PC-3 (cell line): ENCODE data around the gene VPS37C. TPM values are rescaled to one million over a fixed set of nuclear protein-coding genes. Genes with fewer than 3 reads are reported as not detected.

Source experiments
- ATAC-seq: fragments of 200-7000 bp; cut with Tn5 transposase; 2 replicates; pipeline ENCODE4 v1.9.1; 2020; ENCODE audit warnings: mild to moderate bottlenecking, moderate library complexity
- BruUV-seq: library from RNA; stranded (reverse); fragments of 400-500 nt; replicated peaks from 2 replicates; lab custom pipeline; 2021; lab: Mats Ljungman, UMichigan
- CTCF ChIA-PET: fragments of 300-600 bp; sonication (Branson Sonifier 250); formaldehyde crosslinking; loops from one replicate; lab custom pipeline; 2022; ENCODE audit warnings: antibody characterized with exemption; lab: Charles Lee
- POLR2A ChIA-PET: fragments of 300-600 bp; sonication (Branson Sonifier 250); formaldehyde crosslinking; loops from one replicate; lab custom pipeline; 2022; ENCODE audit warnings: antibody characterized with exemption; ENCODE audit not compliant: unreplicated experiment; lab: Charles Lee
- DNase-seq: peaks from one replicate; pipeline ENCODE4 v3.0.0-alpha.2; 2015
- H2AFZ ChIP-seq: fragments of 300-600 bp; sonication (generic); 2 replicates; pipeline ENCODE4 v1.6.0; 2016; ENCODE audit warnings: antibody characterized with exemption, low read length
- H3F3A ChIP-seq: fragments of 300-600 bp; sonication (generic); one replicate; pipeline ENCODE4 v1.6.0; 2017; ENCODE audit warnings: antibody characterized with exemption, low read length, control low read depth, mild to moderate bottlenecking; ENCODE audit not compliant: unreplicated experiment
- H3K27ac ChIP-seq: fragments of 300-600 bp; sonication (generic); 2 replicates; pipeline ENCODE4 v1.5.1; 2016; ENCODE audit warnings: mild to moderate bottlenecking, low read length
- H3K27me3 ChIP-seq: fragments of 300-600 bp; sonication (generic); 2 replicates; pipeline ENCODE4 v1.6.1; 2016; ENCODE audit warnings: low read length, mixed read lengths
- H3K36me3 ChIP-seq: fragments of 300-600 bp; sonication (generic); 2 replicates; pipeline ENCODE4 v1.6.1; 2016; ENCODE audit warnings: low read depth, mixed run types, low read length, mixed read lengths
- H3K4me1 ChIP-seq: fragments of 300-600 bp; sonication (generic); 2 replicates; pipeline ENCODE4 v1.5.1; 2016; ENCODE audit warnings: low read length; ENCODE audit not compliant: insufficient read depth
- H3K4me2 ChIP-seq: fragments of 300-600 bp; sonication (generic); 2 replicates; pipeline ENCODE4 v1.6.0; 2016; ENCODE audit warnings: low read length
- H3K4me3 ChIP-seq: fragments of 300-600 bp; sonication (generic); 2 replicates; pipeline ENCODE4 v1.5.1; 2016; ENCODE audit warnings: mild to moderate bottlenecking, low read length, mixed read lengths
- H3K79me2 ChIP-seq: fragments of 300-600 bp; sonication (generic); 2 replicates; pipeline ENCODE4 v1.6.1; 2017; ENCODE audit warnings: low read length, mixed read lengths
- H3K9ac ChIP-seq: fragments of 300-600 bp; sonication (generic); 2 replicates; pipeline ENCODE4 v1.6.0; 2016; ENCODE audit warnings: mild to moderate bottlenecking, low read length
- H3K9me2 ChIP-seq: fragments of 300-600 bp; sonication (generic); replicated peaks from 2 replicates; pipeline ENCODE4 v1.6.1; 2016; ENCODE audit warnings: mixed run types, low read length, mixed read lengths
- H3K9me3 ChIP-seq: fragments of 300-600 bp; sonication (generic); 2 replicates; pipeline ENCODE4 v1.6.1; 2016; ENCODE audit warnings: low read length, mixed read lengths
- H4K20me1 ChIP-seq: fragments of 300-600 bp; sonication (generic); 2 replicates; pipeline ENCODE4 v1.6.1; 2016; ENCODE audit warnings: low read length, mixed read lengths
- CTCF ChIP-seq: fragments of 300-600 bp; sonication (generic); conservative IDR thresholded peaks from 2 replicates; pipeline ENCODE4 v1.5.1; 2017; ENCODE audit warnings: antibody characterized with exemption, low read depth, mild to moderate bottlenecking, low read length
- EZH2 ChIP-seq: fragments of 300-600 bp; sonication (generic); IDR thresholded peaks from one replicate; pipeline ENCODE4 v1.6.1; 2017; ENCODE audit warnings: antibody characterized with exemption, mild to moderate bottlenecking, low read length; ENCODE audit not compliant: unreplicated experiment
- EZH2phosphoT487 ChIP-seq: fragments of 300-600 bp; sonication (generic); IDR thresholded peaks from 2 replicates; pipeline ENCODE4 v1.6.1; 2018; ENCODE audit warnings: mild to moderate bottlenecking, antibody characterized with exemption, low read length, borderline replicate concordance
- intact Hi-C: fragments of 100-400 bp; cut with micrococcal nuclease; formaldehyde crosslinking; loops from 2 replicates; pipeline ENCODE4 v1.9.0; 2023
- total RNA-seq: library from RNA; depleted of rRNA; stranded (reverse); fragments of >200 nt; gene quantifications from 2 replicates; pipeline ENCODE4 v1.2.3, GENCODE V29; 2014

Gene VPS37C
- total RNA-seq, 1 experiment from 2014 or later, result 28.9 TPM

- Histone ChIP-seq H3K79me2 (peaks cover 96% of the 10 kb centered on the region), H3K4me1 (peaks cover 34% of the 10 kb centered on the region), H3K4me2 (peak overlapping the region; percentile 7; the same call in 1 of the 2 replicates), H3F3A (no peaks in the 10 kb centered on the region), H3K9me3 (peaks cover 13% of the 10 kb centered on the region), H3K9me2 (no peaks in the 10 kb centered on the region), H3K9ac (no peak overlapping the region), H3K27me3 (no peaks in the 10 kb centered on the region), H4K20me1 (no peaks in the 10 kb centered on the region), H3K36me3 (peaks cover 21% of the 10 kb centered on the region), H3K4me3 (no peak overlapping the region), H3K27ac (no peak overlapping the region), H2AFZ (no peak overlapping the region)
- DNase-seq, result no peak
- POLR2A ChIA-PET, result interaction anchor here (0.6 kb wide), 1 partner anchor 1836 kb away, joined by 5 read pairs; no protein-coding TSS in a partner anchor
- intact Hi-C loops, result no loop called here
- CTCF ChIA-PET, result interaction anchor here (1.0 kb wide), 1 partner anchor 8 kb away, joined by 3 read pairs; no protein-coding TSS in a partner anchor
- TF ChIP-seq EZH2phosphoT487, result no peak
- no peak for TF ChIP-seq EZH2
- no peak for TF ChIP-seq CTCF
- ATAC-seq, result no peak
- BruUV-seq, result no TSS peak
Observed at GRCh38 chr11:61150706-61151544, 10.3 kb downstream of the VPS37C start.

- Histone ChIP-seq H3K9me3 (peaks cover 3% of the 10 kb centered on the region; the same call in 1 of the 2 replicates), H4K20me1 (no peaks in the 10 kb centered on the region), H3F3A (no peaks in the 10 kb centered on the region), H3K79me2 (peaks cover 93% of the 10 kb centered on the region), H3K9me2 (no peaks in the 10 kb centered on the region), H3K4me3 (no peak overlapping the region), H3K27ac (peak overlapping the region; percentile 0; the same call in 1 of the 2 replicates), H3K4me1 (peaks cover 34% of the 10 kb centered on the region), H3K36me3 (peaks cover 11% of the 10 kb centered on the region), H3K4me2 (peak overlapping the region; percentile 7), H3K27me3 (no peaks in the 10 kb centered on the region), H3K9ac (no peak overlapping the region), H2AFZ (no peak overlapping the region)
- TF ChIP-seq CTCF (no peak), EZH2 (no peak), EZH2phosphoT487 (no peak)
- intact Hi-C loops, result no loop called here
- DNase-seq, result peak; percentile 54
- peak; percentile 58 for ATAC-seq
- ChIA-PET CTCF (interaction anchor here (1.0 kb wide), 1 partner anchor 9 kb away, joined by 3 read pairs; no protein-coding TSS in a partner anchor), POLR2A (interaction anchor here (0.6 kb wide), 1 partner anchor 1837 kb away, joined by 5 read pairs; no protein-coding TSS in a partner anchor)
- no TSS peak for BruUV-seq
Observed at GRCh38 chr11:61149624-61150615, 11.3 kb downstream of the VPS37C start.
